ENCODE data around the gene NEUROG3.

NEUROG3 gene

GRCh38 chr10:69573056-69573806 is at the start of gene NEUROG3:
Gene NEUROG3, minus strand, starts transcription at chr10:69573422. Its CDS starts 379 bp downstream, at chr10:69573043.
- no peak for TF ChIP-seq CTCF (IDR thresholded peaks at IDR 0.05)

GRCh38 chr10:69620625-69621024 is 47.4 kb upstream of the NEUROG3 start:
- TF ChIP-seq CTCF (IDR thresholded peaks at IDR 0.05) = no peak

- TF ChIP-seq CTCF (IDR thresholded peaks at IDR 0.05) = no peak
Observed at GRCh38 chr10:69619626-69620025, 46.4 kb upstream of the NEUROG3 start.

GRCh38 chr10:69618746-69619145 is 45.5 kb upstream of the NEUROG3 start:
- TF ChIP-seq CTCF (IDR thresholded peaks at IDR 0.05) = no peak

GRCh38 chr10:69616358-69616757 is 43.1 kb upstream of the NEUROG3 start:
- TF ChIP-seq CTCF (IDR thresholded peaks at IDR 0.05) = no peak

GRCh38 chr10:69614130-69614529 is 40.9 kb upstream of the NEUROG3 start:
- TF ChIP-seq CTCF (IDR thresholded peaks at IDR 0.05) = no peak

- no peak for TF ChIP-seq CTCF (IDR thresholded peaks at IDR 0.05)
Observed at GRCh38 chr10:69612760-69613159, 39.5 kb upstream of the NEUROG3 start.

- no peak for TF ChIP-seq CTCF (IDR thresholded peaks at IDR 0.05)
Observed at GRCh38 chr10:69609077-69609476, 35.9 kb upstream of the NEUROG3 start.

Data from LNCAP (cell line).